Ectodermal cell (in vitro differentiated cells): ENCODE data around the gene TMEM131L.

Source experiments
- H3K27ac ChIP-seq: 2 replicates; pipeline ENCODE4 v1.7.0; 2013; ENCODE audit warnings: mild to moderate bottlenecking, low read depth, low read length; ENCODE audit not compliant: insufficient read depth, poor library complexity, severe bottlenecking
- H3K27me3 ChIP-seq: 2 replicates; pipeline ENCODE4 v1.7.0; 2013; ENCODE audit warnings: mild to moderate bottlenecking, low read length; ENCODE audit not compliant: insufficient read depth, control insufficient read depth, poor library complexity, severe bottlenecking
- H3K36me3 ChIP-seq: one replicate; pipeline ENCODE4 v1.7.0; 2013; ENCODE audit warnings: low read length; ENCODE audit not compliant: control insufficient read depth, insufficient read depth
- H3K4me1 ChIP-seq: one replicate; pipeline ENCODE4 v1.7.0; 2013; ENCODE audit warnings: low read length; ENCODE audit not compliant: control insufficient read depth, insufficient read depth
- H3K4me3 ChIP-seq: 2 replicates; pipeline ENCODE4 v1.7.0; 2013; ENCODE audit warnings: low read depth, low read length, control low read depth; ENCODE audit not compliant: insufficient read depth
- H3K9me3 ChIP-seq: 2 replicates; pipeline ENCODE4 v1.7.0; 2013; ENCODE audit warnings: mild to moderate bottlenecking, low read length, moderate library complexity; ENCODE audit not compliant: control insufficient read depth
- WGBS, 2 experiments: methylation state at CpG; one replicate each; pipeline ENCODE4 v1.1.7; 2013; ENCODE audit warnings: missing lambda C conversion rate in 2 of 2; 5-methylcytosine and 5-hydroxymethylcytosine counted together

Gene TMEM131L

GRCh38 chr4:153646261-153646660 lies 180.1 kb downstream of the TMEM131L start:
- Histone ChIP-seq H3K36me3 (no peaks in the 10 kb centered on the region), H3K9me3 (no peaks in the 10 kb centered on the region), H3K4me3 (no peak overlapping the region), H3K4me1 (peaks cover 2% of the 10 kb centered on the region), H3K27me3 (no peaks in the 10 kb centered on the region), H3K27ac (no peak overlapping the region)
- 100% methylated on average over 1 of the region's 1 CpG; no CpG with 5 or more reads in 1 of the 2 experiments for WGBS, 2 experiments

- 91 to 94% methylated on average over 1 of the region's 1 CpG for WGBS, 2 experiments
- Histone ChIP-seq H3K27ac (no peak overlapping the region), H3K9me3 (no peaks in the 10 kb centered on the region), H3K36me3 (no peaks in the 10 kb centered on the region), H3K27me3 (no peaks in the 10 kb centered on the region), H3K4me1 (peaks cover 4% of the 10 kb centered on the region), H3K4me3 (no peak overlapping the region)
These were observed 180.8 kb downstream of the TMEM131L start for GRCh38 chr4:153646978-153647377.

GRCh38 chr4:153647975-153648374 lies 181.8 kb downstream of the TMEM131L start:
- H3K4me3 ChIP-seq: no peak overlapping the region
- peaks cover 4% of the 10 kb centered on the region for H3K4me1 ChIP-seq
- H3K9me3 ChIP-seq: no peaks in the 10 kb centered on the region
- H3K27me3 ChIP-seq: no peaks in the 10 kb centered on the region
- no peak overlapping the region for H3K27ac ChIP-seq
- 81% methylated on average over 4 of the region's 4 CpGs for WGBS, 2 experiments
- no peaks in the 10 kb centered on the region for H3K36me3 ChIP-seq

GRCh38 chr4:153649572-153649991 lies 183.4 kb downstream of the TMEM131L start:
- H3K4me1 ChIP-seq: peaks cover 4% of the 10 kb centered on the region
- H3K27me3 ChIP-seq: no peaks in the 10 kb centered on the region
- H3K36me3 ChIP-seq: no peaks in the 10 kb centered on the region
- H3K27ac ChIP-seq: no peak overlapping the region
- H3K4me3 ChIP-seq: no peak overlapping the region
- 68 to 71% methylated on average over 6 of the region's 6 CpGs for WGBS, 2 experiments
- H3K9me3 ChIP-seq: no peaks in the 10 kb centered on the region

- 19 to 51% methylated on average over 2 to 3 of the region's 3 CpGs for WGBS, 2 experiments
These were observed 185.0 kb downstream of the TMEM131L start for GRCh38 chr4:153651116-153651515.

GRCh38 chr4:153651587-153651986 lies 185.4 kb downstream of the TMEM131L start:
- Histone ChIP-seq H3K4me3 (no peak overlapping the region), H3K27me3 (no peaks in the 10 kb centered on the region), H3K4me1 (peaks cover 4% of the 10 kb centered on the region), H3K36me3 (no peaks in the 10 kb centered on the region), H3K27ac (no peak overlapping the region), H3K9me3 (no peaks in the 10 kb centered on the region)
- WGBS, 2 experiments: 58 to 65% methylated on average over 5 of the region's 5 CpGs

More at GRCh38 chr4:153651116-153651515, 185.0 kb downstream of the TMEM131L start:
- H3K9me3 ChIP-seq: no peaks in the 10 kb centered on the region
- H3K36me3 ChIP-seq: no peaks in the 10 kb centered on the region
- H3K27ac ChIP-seq: no peak overlapping the region
- H3K4me3 ChIP-seq: no peak overlapping the region
- H3K27me3 ChIP-seq: no peaks in the 10 kb centered on the region
- H3K4me1 ChIP-seq: peaks cover 4% of the 10 kb centered on the region

- no peaks in the 10 kb centered on the region for H3K36me3 ChIP-seq
- H3K4me3 ChIP-seq: no peak overlapping the region
- H3K4me1 ChIP-seq: peaks cover 4% of the 10 kb centered on the region
- no peaks in the 10 kb centered on the region for H3K27me3 ChIP-seq
- H3K9me3 ChIP-seq: no peaks in the 10 kb centered on the region
- 81% methylated on average over 11 of the region's 11 CpGs for WGBS, 2 experiments
- H3K27ac ChIP-seq: no peak overlapping the region
These were observed 186.1 kb downstream of the TMEM131L start for GRCh38 chr4:153652051-153652784.

- WGBS, 2 experiments: 67 to 68% methylated on average over 4 of the region's 4 CpGs
- Histone ChIP-seq H3K9me3 (no peaks in the 10 kb centered on the region), H3K36me3 (no peaks in the 10 kb centered on the region), H3K4me1 (peaks cover 4% of the 10 kb centered on the region), H3K27me3 (no peaks in the 10 kb centered on the region), H3K4me3 (no peak overlapping the region), H3K27ac (no peak overlapping the region)
These were observed 188.9 kb downstream of the TMEM131L start for GRCh38 chr4:153655002-153655541.

GRCh38 chr4:153655928-153656327 lies 189.8 kb downstream of the TMEM131L start:
- no peak overlapping the region for H3K4me3 ChIP-seq
- WGBS, 2 experiments: 94 to 99% methylated on average over 4 of the region's 4 CpGs
- no peaks in the 10 kb centered on the region for H3K9me3 ChIP-seq
- H3K27ac ChIP-seq: no peak overlapping the region
- H3K27me3 ChIP-seq: no peaks in the 10 kb centered on the region
- H3K36me3 ChIP-seq: no peaks in the 10 kb centered on the region
- H3K4me1 ChIP-seq: peaks cover 4% of the 10 kb centered on the region

GRCh38 chr4:153661215-153661822 lies 195.2 kb downstream of the TMEM131L start:
- 94 to 96% methylated on average over 6 of the region's 6 CpGs for WGBS, 2 experiments
- no peak overlapping the region for H3K27ac ChIP-seq
- no peak overlapping the region for H3K4me3 ChIP-seq
- H3K36me3 ChIP-seq: no peaks in the 10 kb centered on the region
- H3K27me3 ChIP-seq: no peaks in the 10 kb centered on the region
- no peaks in the 10 kb centered on the region for H3K9me3 ChIP-seq
- no peaks in the 10 kb centered on the region for H3K4me1 ChIP-seq
